Measurements from ENCODE around the gene DPYSL3.

Gene DPYSL3

DNA sequence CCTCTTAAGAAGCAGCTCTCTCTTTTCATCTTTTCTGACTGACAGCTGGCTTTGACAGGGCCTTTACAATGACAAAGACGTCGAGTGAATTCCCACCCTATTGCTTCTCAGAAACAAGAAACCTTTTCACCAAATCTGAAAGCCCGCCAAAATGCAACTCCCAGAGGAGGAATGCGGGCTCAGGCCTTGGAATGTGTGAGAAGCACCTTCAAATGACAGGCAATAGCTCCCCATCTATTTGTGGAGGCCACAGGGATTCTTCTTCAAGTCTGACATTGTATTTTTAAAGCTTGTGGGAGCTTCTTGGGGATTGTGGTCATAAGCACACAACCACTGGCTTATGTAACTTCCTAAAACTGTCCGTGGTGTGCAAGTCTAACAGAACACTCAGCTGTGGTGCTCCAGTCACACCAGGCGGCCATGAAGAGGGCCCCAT is 72.7 kb downstream of the DPYSL3 start:
- DNase-seq (ENCODE audit: low read depth) = no peak

- no peak for DNase-seq (ENCODE audit: low read depth)
Measured at GRCh38 chr5:147436596-147436995, 73.3 kb downstream of the DPYSL3 start.

DNA sequence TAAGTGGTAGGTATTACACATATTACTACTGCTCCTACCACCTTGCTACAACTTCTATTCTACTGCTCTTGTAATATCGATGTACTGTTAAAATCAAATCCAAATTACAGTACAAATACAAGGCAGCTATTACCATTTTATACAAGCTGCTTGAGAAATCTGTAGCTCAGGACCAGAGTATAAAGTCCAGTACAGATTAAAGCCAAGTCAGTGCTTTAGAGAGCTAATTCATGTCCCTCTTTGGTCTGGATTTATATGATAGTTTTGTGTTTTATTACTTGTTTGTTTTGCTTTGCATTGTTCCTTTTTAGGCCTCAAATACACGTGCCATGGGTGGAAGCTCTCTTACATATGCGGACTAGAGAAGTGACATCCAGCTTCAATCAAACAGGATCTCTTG is 75.8 kb downstream of the DPYSL3 start:
- no peak for DNase-seq (ENCODE audit: low read depth)

GRCh38 chr5:147432323-147432722 is 77.5 kb downstream of the DPYSL3 start:
- DNase-seq (ENCODE audit: low read depth) = no peak

GRCh38 chr5:147431586-147431985 is 78.3 kb downstream of the DPYSL3 start:
- DNase-seq (ENCODE audit: low read depth) = no peak

DNA sequence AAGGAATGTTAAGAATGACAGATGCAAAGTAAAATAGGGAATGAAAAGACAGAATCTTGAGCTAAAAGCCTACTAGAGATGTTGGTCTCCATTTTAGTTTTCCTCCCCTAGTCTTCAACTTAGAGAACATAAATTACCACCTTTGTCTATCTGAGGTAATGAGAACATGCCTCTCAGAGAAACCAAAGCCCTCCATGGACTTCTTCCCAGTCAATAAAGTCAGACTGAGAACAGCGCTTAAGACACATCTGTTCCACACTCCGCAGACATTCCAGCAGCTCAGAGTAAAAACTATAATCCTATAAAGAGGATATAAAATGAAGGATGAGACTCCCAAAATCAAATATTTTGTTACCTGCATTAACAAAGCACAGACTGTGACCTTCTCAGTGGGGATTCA is 79.2 kb downstream of the DPYSL3 start:
- DNase-seq (ENCODE audit: low read depth) = no peak

DNA sequence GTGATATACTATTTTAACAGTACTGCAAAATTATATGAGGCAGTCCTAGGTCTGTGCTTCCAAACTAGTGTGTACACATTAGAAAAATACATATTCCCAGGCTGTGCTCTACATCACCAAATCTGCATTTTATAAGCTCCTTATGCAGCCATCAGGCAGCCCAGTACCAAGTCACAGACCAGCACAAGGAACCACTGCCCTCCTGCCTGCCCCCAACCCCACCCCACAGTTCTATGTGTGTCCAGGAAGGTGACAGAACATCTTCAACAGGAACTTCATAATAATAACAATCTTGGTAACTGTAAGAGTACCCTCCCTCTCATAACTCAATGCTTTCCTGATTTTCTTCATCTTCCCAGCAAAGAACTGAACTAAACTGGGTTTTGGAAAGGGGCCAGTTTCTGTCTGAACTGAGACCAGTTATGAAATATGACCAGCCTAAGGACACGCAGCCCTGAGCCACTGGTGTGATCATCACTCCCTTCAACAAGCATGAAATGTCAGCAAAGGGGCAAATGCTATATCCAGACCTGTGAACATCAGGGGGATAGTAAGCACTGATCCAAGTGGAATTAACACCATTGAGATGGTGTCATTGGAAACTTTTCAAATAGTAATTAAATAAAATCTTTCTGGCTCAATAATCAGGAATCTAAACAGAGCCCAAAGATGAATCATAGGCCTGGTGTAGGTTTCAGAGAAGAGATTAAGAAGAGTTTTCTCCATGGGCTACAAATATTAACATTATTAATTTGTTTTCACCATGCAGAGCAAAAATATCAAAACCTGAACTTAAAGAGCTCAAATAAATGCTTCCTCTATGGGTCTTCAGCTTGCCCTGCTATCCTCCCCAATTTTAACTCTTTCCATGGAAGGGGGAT is 82.1 kb downstream of the DPYSL3 start:
- no peak for DNase-seq (ENCODE audit: low read depth)

DNA sequence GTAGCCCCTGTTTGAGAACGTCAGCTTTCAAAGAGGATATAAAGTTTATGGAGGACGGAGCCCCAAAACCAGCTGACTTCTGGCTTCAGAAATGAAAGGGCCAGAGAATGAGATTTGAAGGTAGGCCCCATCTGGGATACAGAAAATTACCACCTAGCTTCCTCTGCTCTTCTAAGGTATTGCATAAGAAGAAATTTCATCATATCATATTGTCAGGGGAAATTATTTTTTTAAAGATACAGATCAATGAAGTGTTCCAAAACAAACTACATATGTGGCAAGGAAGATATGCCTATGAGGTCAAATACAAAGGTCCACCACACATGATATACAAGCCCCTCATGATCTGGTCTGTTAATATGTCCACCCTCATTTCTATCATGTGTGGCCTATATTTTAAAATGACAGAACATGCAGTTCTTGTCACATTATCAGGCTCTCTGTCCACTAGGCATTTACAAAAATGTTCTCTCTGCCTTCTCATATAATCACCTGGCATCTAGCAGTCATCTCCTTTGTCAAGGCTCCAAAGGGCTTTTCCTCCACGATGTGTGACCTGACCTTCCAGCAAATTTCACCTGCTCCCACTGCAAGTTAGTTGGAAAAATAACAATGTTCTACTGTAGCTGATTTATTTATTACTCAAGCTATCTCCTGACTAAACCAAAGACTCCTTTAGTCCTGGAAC is 83.1 kb downstream of the DPYSL3 start:
- no peak for DNase-seq (ENCODE audit: low read depth)

DNA sequence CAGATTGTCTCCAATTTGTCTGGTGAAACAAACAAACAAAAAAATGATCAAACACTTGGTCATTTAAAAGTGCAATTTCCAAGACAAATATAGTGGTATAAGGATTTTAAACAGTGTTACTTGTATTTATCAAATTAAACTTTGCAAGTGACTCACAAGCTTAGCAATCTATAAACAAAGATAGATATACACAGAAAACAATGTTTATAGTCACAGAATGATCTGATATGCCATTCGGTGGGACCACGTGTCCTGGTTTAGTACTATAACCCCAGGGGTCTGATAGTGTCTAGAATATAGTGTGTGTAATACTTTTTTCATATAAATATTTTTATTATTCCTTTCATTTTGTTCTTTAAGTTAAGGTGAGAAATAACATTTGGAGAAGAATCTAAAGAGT is 91.3 kb downstream of the DPYSL3 start:
- DNase-seq (ENCODE audit: low read depth) = no peak

- DNase-seq (ENCODE audit: low read depth) = no peak
Measured at GRCh38 chr5:147417135-147417813, 92.6 kb downstream of the DPYSL3 start.

- DNase-seq (ENCODE audit: low read depth) = no peak
Measured at GRCh38 chr5:147415651-147416050, 94.2 kb downstream of the DPYSL3 start.

GRCh38 chr5:147413266-147413665 is 96.6 kb downstream of the DPYSL3 start:
- no peak for DNase-seq (ENCODE audit: low read depth)

DNA sequence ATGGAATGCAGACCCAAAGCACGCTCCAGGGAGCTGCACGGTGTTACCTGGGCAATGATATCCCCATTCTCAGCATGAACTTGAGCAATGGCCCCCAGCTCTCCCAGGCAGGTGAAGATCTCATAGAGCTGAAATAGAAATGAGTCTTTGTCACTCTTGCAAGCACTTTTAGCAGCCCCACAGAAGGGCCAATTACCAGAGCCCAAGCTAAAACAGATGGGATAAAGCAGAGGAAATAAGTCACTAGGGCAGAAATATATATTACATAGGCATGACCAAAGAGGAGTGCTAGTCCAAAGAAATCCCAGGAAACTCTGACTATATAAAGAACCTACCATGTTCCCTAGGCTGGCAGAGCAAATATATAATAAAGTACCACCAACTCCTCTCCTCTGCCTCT is 97.3 kb downstream of the DPYSL3 start:
- DNase-seq (ENCODE audit: low read depth) = no peak

DNA sequence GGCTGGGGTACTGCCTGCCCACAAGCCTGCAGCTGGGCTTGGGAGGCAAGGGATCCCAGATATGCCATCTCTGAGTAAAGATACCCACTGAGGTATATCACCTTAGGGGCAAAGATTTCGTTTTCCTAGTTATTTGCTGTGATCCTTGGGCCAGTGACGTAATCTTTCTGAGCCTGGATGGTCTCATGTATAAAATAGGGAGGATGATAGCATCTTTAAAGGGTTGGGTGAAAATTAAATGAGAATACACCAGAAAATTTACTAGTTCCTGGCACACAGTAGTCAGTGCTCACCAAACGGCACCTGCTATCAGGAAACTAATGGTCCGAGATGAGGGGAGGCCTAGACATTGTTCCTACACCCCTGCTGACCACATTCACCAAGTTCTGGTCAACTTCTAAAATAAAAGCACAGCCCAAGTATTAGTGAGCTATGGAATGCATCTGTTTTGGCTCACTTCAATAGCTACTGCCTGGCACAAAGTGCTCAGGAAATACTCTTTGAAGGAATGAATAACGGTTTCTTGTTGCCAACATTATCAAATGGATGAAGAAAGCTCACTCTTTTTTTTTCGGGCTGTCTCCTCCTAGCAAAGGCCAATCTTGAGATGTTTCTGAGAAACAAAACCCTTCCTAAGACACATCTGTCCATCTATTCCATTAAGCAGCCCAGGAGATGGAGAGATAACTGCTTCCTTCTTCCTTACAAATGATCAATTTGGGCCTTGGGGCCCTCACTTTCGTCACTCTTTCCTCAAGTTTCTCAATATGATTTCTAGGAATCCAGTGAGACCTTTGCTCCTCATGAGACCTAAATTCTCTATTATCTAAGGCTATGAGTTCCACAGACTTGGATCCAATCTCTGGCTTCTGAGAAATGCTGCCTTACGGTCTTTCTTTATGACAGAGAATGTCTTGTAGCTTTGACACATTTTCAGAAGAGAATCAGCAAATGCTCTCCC is 98.2 kb downstream of the DPYSL3 start:
- no peak for DNase-seq (ENCODE audit: low read depth)

- no peak for DNase-seq (ENCODE audit: low read depth)
Measured at GRCh38 chr5:147410496-147411358, 99.1 kb downstream of the DPYSL3 start.

- DNase-seq (ENCODE audit: low read depth) = no peak
Measured at GRCh38 chr5:147408980-147409379, 100.9 kb downstream of the DPYSL3 start.

DNA sequence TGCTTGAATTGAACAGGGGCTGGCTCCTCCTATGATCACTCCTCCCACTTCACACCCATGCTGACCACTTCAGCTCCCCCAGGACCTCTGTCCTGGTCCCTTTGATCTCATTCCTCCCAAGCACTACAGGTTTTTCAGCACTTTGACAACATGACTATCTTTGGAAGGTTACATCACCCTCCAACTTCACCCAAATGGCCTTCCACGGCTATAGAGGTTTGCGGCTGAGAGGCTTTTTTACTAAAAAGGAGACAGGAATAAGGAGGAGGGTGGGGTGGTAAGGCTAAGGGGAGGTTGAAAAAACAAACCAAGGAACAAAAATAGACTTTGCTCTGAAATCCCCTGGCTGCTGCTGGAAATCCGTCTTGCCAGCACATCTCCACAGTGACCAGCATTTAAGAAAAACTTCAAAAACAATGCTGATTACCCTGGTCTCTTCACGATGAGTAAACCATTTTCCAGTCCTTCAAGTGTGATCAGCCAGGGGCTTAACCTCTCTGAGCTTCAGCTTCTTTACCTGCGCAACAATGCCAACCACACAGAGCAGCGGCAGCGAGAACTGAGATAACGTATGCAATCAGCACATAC is 102.7 kb downstream of the DPYSL3 start:
- DNase-seq (ENCODE audit: low read depth) = no peak

- no peak for DNase-seq (ENCODE audit: low read depth)
Measured at GRCh38 chr5:147406636-147407035, 103.2 kb downstream of the DPYSL3 start.

DNA sequence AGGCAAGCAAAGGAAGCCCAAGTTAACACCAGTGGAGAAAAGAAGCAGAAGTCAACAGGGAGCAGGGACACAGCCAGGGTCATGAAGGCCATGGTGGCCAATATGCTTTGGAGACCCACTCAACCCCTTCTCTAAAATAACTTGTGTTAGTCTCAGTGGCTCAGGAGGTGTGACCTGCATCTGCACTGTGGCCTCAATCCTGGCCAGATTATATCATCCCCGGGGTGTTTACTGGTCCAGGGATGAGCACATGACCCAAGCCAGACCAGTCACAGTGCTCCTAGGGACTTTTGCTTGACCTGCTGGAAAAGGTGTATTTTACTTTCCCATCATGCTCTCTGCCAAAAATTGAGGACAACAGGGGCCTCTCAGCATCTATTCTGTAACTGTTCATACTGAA is 105.2 kb downstream of the DPYSL3 start:
- DNase-seq (ENCODE audit: low read depth) = no peak

All from activated T-cell treated with anti-CD3 and anti-CD28 coated beads for 24 hours (primary cell).